ENCODE results near the gene CARMIL3.
"Not testable (repeated sequence)": the region's sequence is repeated elsewhere in the genome, so short reads cannot be mapped to it uniquely, and the experiment has no call there.

The CARMIL3 gene

GRCh38 chr14:24051789-24052655 lies at the start of gene CARMIL3:
Gene CARMIL3, plus strand, starts transcription at chr14:24052009. Its CDS starts 145 bp downstream, at chr14:24052154.
- DNase-seq: peak; percentile 65 to 78

DNA sequence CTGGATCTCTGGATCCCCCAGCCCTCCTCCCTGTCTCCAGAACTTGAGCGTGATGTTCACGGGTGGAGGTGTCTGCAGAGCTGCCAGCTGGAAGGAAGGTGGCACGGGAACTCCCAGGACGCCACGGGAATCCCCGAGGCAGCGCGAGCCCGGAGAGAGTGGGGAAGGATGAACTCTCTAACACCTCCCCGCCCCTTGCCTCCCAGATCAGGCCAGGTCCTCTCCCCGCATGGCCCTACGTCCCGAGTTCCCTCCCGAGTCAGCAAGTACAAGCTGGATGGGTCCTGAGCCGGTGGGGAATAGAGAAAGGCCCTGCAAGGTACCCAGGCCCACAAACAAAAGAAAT lies 45.4 kb upstream of the CARMIL3 start:
- DNase-seq: not testable (repeated sequence)

GRCh38 chr14:24006817-24007652 lies 44.8 kb upstream of the CARMIL3 start:
- peak; percentile 36 to 57 for DNase-seq

DNA sequence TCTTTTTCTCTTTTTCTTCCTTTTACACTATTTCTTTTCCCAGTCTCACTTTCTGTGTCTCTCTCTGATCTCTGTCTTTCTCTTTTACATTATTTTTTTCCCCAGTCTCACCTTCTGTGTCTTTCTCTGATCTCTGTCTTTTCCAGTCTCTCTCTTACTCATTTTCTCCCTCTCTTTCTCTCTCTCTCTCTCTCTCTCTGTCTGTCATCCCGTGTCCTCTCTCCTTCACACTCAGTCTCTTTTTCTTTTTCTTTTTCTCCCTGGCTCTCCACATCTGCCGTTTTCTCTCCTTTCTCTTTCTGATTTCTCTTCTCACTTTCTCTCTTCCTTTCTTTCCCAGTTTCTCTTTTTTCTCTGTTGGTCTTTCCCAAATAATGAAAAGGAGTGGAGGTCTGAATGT lies 40.8 kb upstream of the CARMIL3 start:
- no peak for DNase-seq

- DNase-seq: peak; percentile 2 to 41
Measured at GRCh38 chr14:24012726-24013273, 39.0 kb upstream of the CARMIL3 start.

DNA sequence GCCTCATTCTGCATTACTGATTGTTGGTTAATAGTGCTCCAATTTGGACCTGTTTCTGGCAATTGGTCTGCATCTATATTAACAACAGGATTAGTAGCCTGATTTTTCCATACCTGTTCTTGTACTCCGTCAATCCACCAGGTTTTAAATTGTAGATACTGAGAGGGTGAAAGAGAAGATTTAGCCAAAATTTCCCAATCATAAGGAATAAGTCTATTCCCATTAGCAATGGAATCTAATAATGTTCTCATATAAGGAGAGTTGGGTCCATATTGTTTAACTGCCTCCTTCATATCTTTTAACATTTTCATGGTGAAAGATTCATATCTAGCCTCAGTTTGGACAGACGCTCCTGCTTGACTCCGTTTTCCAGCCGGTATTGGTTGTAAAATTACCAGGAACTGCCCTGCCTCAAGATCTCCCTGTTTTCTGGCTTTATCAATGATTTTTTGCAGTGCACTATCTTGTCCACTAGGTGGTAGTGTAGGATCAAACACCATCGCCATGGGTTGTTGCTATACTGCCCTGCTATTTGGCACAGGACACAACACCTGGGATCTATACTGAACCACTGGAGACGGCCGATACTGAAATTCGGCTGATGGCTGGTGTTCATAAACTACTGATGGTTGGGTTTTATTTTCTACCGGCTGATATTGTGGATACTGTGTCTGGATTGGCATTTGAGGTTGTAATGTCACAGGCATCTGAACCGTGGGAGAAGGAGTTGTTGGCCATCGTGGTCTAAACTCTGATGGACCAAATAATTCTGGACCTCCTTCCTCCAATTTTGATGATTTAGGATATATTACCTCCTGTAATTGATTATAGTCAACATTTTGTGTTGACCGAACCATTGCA lies 37.9 kb upstream of the CARMIL3 start:
- peak; percentile 69 to 74 for DNase-seq

DNA sequence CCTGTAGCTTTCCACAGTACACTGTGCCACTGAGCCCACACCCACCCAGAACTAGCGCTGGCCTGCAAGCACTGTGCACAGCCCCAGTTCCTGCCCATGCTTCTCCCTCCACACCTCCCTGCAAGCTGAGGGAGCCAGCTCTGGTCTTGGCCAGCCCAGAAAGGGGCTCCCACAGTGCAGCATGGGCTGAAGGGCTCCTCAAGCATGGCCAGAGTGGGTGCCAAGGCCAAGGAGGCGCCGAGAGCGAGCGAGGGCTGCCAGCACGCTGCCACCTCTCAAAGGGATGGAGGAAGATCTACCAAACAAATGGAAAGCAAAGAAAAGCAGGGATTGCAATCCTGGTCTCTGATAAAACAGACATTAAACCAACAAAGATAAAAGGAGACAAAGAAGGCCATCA lies 36.1 kb upstream of the CARMIL3 start:
- DNase-seq: not testable (repeated sequence)

GRCh38 chr14:24018978-24019377 lies 32.8 kb upstream of the CARMIL3 start:
- not testable (repeated sequence) for DNase-seq

DNA sequence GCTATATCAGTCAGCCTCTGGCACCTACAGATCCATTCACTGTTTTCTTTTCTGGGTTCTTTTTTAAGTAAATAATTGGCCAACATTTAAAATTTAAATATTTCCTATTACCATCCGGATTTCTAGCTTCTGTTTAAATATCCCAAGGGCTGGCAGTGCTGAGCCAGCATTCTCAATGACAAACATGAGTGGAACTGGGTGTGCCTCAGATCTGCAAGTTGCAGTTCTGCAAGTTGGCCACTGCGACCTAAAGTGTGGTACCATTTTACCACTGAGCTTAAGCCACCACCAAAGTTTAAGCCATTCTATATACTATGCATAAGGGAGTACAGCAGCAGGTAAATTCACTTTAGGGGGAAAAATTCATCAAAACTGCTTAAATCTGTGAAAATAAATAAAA lies 31.9 kb upstream of the CARMIL3 start:
- not testable (repeated sequence) for DNase-seq

DNA sequence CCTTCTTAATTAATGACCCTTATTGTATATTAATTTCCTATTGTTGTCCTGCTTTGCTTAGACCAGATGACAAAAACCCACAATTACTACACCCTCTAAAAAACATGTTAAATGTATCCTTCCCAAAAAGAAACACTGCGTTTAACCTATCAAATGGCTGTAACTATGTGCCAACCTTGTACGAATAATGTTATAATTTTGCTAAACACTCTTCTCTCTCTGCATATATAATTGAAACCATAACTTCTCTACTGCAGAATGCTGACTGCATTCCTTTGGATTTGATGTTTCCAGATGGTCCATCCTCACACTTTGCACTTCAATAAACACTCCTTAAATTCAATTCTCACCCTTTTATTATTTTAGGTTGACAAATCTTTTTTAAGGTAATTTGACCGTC lies 31.3 kb upstream of the CARMIL3 start:
- DNase-seq: not testable (repeated sequence)

DNA sequence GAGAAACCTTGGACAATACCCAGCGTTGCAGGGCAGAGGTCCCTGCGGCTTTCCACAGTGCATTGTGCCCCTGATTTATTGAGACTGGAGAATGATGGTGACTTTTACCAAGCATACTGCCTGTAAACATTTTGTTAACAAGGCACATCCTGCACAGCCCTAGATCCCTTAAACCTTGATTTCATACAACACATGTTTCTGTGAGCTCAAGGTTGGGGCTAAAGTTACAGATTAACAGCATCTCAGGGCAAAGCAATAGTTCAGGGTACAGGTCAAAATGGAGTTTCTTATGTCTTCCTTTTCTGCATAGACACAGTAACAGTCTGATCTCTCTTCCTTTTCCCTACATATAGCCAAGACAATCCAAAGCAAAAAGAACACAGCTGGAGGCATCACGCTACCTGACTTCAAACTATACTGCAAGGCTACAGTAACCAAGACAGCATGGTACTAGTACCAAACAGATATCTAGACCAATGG lies 26.8 kb upstream of the CARMIL3 start:
- DNase-seq: not testable (repeated sequence)

DNA sequence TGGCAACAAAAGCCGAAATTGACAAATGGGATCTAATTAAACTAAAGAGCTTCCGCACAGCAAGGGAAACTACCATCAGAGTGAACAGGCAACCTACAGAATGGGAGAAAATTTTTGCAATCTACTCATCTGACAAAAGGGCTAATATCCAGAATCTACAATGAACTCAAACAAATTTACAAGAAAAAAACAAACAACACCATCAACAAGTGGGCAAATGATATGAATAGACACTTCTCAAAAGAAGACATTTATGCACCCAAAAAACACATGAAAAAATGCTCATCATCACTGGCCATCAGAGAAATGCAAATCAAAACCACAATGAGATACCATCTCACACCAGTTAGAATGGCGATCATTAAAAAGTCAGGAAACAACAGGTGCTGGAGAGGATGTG lies 22.1 kb upstream of the CARMIL3 start:
- DNase-seq: not testable (repeated sequence)

- not testable (repeated sequence) for DNase-seq
Measured at GRCh38 chr14:24031331-24031730, 20.5 kb upstream of the CARMIL3 start.

DNA sequence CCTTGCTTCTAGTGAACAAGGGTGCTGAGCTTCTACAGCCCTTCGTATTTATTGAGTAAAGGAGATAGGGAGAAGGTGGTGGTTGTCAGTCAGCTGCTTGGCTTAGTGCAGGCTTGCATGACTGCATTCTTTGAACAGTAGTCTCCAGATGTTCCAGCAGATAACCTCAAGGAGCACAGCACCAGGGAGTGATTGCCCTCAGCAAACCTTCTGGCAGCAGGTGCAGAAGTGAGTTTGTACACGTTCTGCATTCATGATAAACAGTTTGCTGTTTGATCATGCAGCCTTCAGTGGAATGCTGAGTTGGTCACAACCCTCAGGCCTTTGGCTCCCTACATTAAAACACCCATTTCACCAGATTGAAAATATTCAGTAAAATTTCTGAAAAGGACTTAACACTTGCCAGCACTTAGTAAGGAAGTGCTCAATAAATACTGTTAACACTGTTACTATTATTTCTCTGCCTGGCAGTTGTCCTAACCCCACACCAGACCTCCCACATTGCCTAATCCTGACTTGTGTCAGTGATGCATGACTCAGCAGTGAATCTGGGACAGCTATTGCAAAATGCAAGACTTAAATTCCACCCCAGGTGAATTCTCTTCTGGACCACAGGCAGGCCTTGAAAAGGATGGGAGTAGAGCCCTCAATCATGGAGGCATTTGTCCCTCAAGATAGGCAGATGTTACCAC lies 18.9 kb upstream of the CARMIL3 start:
- no peak for DNase-seq

DNA sequence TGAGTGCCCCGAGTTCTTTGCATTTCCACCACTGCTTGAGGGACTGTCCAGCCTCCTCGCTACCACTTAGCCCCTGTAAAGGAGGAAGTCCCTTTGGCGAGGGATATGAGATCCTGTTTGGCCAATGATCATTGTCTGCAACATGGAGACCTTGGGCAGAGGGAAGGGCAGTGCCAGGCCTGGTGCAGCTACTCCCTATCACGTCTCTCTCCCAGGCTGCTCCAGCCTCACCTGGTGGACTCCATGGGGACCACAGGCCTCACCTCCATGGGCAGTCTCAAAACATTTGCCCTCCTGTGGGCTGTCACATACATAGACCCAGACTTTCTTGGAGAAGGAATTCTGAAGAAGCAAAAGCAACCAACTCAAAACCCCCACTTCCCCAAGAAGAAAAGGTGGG lies 16.0 kb upstream of the CARMIL3 start:
- not testable (repeated sequence) for DNase-seq

- peak; percentile 56 to 78 for DNase-seq
Measured at GRCh38 chr14:24036169-24036962, 15.4 kb upstream of the CARMIL3 start.

DNA sequence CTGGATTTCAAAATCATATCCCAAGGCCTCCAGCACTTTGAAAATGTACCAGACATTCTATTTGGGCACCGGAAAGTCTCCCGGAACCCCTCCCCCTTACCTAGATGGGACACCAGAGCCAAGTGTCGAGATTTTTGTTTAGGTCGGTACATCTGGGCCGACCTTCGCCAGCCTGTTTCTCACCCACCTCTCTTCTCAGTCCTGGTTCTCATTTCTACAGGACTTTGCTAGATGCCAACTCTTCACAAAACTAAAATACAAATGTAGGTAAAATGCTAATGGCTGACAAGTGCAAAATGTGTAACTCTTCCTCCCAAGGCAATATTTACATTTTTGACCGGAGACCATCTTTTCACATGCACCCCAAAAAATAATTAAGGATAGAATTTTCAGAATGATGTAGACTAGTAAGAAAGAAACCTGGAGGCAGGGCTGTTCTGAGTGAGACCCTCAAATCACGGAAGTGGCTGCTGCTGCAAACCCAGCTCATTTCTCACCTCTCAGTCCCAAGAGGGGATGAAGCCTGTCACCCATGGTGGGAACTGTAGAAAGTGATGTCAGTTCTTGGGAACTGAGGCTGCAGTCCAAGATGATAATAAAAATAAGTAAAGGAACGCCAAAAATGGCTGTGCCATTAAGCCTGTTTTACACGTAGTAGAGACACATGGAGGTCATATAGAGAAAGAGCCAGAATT lies 14.7 kb upstream of the CARMIL3 start:
- DNase-seq: not testable (repeated sequence)

DNA sequence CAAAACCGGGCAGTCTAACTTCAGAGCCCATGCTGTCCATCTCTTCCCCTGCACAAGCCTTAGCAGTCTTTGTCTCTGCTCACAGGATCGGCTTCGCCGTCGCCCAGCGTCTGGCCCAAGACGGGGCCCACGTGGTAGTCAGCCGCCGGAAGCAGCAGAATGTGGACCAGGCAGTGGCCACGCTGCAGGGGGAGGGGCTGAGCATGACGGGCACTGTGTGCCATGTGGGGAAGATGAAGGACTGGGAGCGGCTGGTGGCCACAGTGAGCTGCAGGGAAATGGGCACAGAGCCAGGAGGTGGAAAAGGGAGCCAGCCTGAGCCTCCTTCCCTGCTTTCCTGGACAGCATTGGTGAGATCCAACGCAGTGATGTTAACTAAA lies 14.2 kb upstream of the CARMIL3 start:
- DNase-seq: no peak

- no peak for DNase-seq
Measured at GRCh38 chr14:24038686-24039085, 13.1 kb upstream of the CARMIL3 start.

GRCh38 chr14:24040692-24041091 lies 11.1 kb upstream of the CARMIL3 start:
- DNase-seq: no peak
